OCI-LY1 (cell line): Measurements from ENCODE around the gene CHMP2A.

ENCODE experiments used
- EZH2 ChIP-seq: fragments of 200-600 bp; sonication (generic), shearing (Covaris generic); IDR thresholded peaks from 2 replicates; pipeline ENCODE4 v1.8.0; 2017; ENCODE audit warnings: borderline replicate concordance, mixed run types, mild to moderate bottlenecking, antibody characterized with exemption, low read length, moderate library complexity, mixed read lengths
- TF ChIP-seq, protein P1 (sequence below): fragments of 200-600 bp; sonication (generic), shearing (Covaris generic); IDR thresholded peaks from 2 replicates; pipeline ENCODE4 v1.5.1; 2017; ENCODE audit warnings: mild to moderate bottlenecking, antibody characterized with exemption, low read length, moderate library complexity, mixed read lengths

DNA sequence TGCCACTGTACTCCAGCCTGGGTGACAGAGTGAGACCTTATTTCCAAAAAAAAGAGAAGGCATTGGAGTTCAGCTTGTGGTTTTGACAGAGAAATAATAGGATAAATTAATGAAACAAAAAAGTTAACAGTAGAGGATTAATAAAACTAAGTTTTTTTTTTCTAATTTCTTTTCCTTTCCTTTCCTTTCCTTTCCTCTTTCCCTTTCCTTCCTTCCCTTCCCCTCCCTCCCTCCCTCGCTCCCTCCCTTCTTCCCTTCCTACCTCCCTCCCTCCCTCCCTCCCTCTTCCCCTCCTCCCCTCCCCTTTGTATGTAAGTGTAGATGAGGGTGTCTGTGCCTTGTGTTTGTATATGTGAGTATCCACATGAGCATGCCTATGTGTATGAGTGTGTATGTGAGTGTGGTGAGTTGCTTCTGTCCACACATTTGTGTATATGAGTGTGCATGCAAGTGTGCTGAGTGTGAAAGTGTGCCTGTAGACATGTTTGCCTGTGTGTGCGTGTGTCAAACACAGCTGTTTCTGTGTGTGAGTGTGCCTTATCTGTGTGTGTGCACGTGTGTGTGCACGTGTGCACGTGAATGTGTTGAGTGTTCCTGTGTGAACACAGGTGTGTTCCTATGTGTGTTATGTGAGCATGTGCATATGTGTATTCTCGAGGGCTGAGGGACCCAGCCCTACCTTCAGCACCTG lies 30.7 kb upstream of the CHMP2A start:
- TF ChIP-seq, protein P1, sequence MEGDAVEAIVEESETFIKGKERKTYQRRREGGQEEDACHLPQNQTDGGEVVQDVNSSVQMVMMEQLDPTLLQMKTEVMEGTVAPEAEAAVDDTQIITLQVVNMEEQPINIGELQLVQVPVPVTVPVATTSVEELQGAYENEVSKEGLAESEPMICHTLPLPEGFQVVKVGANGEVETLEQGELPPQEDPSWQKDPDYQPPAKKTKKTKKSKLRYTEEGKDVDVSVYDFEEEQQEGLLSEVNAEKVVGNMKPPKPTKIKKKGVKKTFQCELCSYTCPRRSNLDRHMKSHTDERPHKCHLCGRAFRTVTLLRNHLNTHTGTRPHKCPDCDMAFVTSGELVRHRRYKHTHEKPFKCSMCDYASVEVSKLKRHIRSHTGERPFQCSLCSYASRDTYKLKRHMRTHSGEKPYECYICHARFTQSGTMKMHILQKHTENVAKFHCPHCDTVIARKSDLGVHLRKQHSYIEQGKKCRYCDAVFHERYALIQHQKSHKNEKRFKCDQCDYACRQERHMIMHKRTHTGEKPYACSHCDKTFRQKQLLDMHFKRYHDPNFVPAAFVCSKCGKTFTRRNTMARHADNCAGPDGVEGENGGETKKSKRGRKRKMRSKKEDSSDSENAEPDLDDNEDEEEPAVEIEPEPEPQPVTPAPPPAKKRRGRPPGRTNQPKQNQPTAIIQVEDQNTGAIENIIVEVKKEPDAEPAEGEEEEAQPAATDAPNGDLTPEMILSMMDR = no peak
- TF ChIP-seq EZH2 = no peak
